Type B pancreatic cell (in vitro differentiated cells): ENCODE measurements around the gene MPPED2. TPM values are rescaled to one million over a fixed set of nuclear protein-coding genes. Genes with fewer than 3 reads are reported as not detected.

ENCODE experiments used
- DNase-seq: peaks from one replicate; pipeline ENCODE4 v3.0.0; 2021; ENCODE audit warnings: mixed read lengths; ENCODE audit not compliant: unreplicated experiment; ENCODE audit errors: extremely low spot score
- H3K27ac Mint-ChIP-seq: 2 replicates; pipeline ENCODE4 v1.8.0; 2021; ENCODE audit warnings: mild to moderate bottlenecking, mixed read lengths
- H3K27me3 Mint-ChIP-seq: 2 replicates; pipeline ENCODE4 v1.8.0; 2021; ENCODE audit warnings: mixed read lengths
- H3K36me3 Mint-ChIP-seq: 2 replicates; pipeline ENCODE4 v1.8.0; 2021; ENCODE audit warnings: mixed read lengths
- H3K4me1 Mint-ChIP-seq: one replicate; pipeline ENCODE4 v1.8.0; 2021; ENCODE audit warnings: mixed read lengths; ENCODE audit not compliant: unreplicated experiment
- H3K4me3 Mint-ChIP-seq: 2 replicates; pipeline ENCODE4 v1.8.0; 2021; ENCODE audit warnings: mild to moderate bottlenecking, mixed read lengths
- H3K9me3 Mint-ChIP-seq: 2 replicates; pipeline ENCODE4 v1.8.0; 2021; ENCODE audit warnings: mixed read lengths
- CTCF ChIP-seq: fragments of 200-600 bp; sonication (generic); conservative IDR thresholded peaks from 2 replicates; pipeline ENCODE4 v1.5.0; 2021; ENCODE audit warnings: antibody characterized with exemption, mild to moderate bottlenecking
- total RNA-seq: library from RNA; stranded (reverse); gene quantifications from 2 replicates; pipeline ENCODE4 v1.2.1, GENCODE V29; 2021; ENCODE audit warnings: low replicate concordance

The MPPED2 gene
- total RNA-seq, 1 donor from 2014 or later: 63.9 TPM

DNA sequence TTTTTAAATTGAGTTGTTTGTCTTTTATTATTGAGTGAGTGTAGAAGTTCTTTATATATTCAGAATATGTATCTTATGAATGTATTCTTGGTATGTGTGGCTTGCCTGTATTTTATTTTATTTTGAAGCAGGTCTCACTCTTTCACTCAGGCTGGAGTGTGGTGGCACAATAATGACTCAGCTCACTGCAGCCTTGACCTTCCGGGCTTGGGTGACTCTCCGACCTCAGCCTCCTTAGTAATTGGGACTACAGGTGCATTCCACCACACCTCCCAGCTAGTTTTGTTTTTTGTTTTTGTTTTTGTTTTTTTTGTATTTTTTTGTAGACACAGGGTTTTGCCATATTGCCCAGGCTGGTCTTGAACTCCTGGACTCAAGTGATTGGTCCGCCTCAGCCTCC is 24.5 kb upstream of the MPPED2 start:
- no peaks in the 10 kb centered on the region for H3K27me3 Mint-ChIP-seq
- H3K27ac Mint-ChIP-seq: no peak overlapping the region
- no peaks in the 10 kb centered on the region for H3K36me3 Mint-ChIP-seq
- H3K9me3 Mint-ChIP-seq: peaks cover 5% of the 10 kb centered on the region
- H3K4me3 Mint-ChIP-seq: no peak overlapping the region
- no peak for DNase-seq
- no peak for TF ChIP-seq CTCF
- peaks cover under 1% of the 10 kb centered on the region for H3K4me1 Mint-ChIP-seq

DNA sequence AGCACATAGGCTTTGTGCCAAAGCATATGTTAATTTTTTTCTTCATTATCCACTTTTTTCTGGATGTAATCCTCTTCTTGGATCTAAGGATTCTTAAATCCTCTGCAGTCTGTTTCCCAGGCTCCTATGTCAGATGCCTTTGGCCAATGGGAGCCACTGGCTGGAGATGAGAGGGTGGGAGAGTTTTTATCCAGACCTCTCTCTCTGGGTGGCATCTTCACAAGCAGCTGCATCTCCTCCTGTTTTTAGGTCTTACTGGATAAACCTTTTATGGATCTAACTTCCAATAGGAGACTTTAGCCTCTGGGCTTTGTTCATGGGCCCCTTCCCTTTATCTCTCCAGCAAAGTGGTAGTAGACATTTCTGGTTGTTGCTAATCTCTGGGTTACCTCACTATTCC is 22.4 kb upstream of the MPPED2 start:
- Mint-ChIP-seq H3K9me3 (no peaks in the 10 kb centered on the region), H3K4me1 (peaks cover 10% of the 10 kb centered on the region), H3K27me3 (no peaks in the 10 kb centered on the region), H3K4me3 (no peak overlapping the region), H3K27ac (no peak overlapping the region), H3K36me3 (no peaks in the 10 kb centered on the region)
- DNase-seq: no peak
- no peak for TF ChIP-seq CTCF

DNA sequence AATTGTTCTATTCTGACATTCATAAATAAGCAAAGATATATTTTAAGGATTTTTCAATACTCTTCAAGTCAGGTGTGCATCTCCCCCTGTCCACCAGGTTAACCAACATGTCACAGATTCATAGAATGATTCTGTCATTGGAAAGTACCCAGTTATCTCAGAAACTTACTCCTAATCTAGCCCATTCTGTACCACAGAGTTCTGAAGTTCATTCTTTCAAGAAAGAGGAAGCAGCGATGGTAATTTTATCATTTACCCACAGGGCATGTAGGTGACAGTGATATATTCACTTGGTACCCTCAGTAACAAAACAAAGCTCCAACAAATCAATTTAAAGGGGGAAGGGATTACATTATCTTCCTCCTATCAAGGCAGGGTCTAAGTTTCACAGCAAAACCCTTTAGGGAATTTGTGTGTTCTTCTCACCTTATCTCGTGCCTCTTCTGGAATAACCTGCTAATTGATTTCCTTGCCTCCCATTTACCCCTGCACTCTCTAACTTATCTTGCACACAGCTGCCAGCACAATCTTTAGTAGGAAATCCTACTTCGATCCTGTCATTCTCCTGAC is 19.0 kb upstream of the MPPED2 start:
- H3K4me3 Mint-ChIP-seq: no peak overlapping the region
- DNase-seq: no peak
- H3K36me3 Mint-ChIP-seq: no peaks in the 10 kb centered on the region
- no peak overlapping the region for H3K27ac Mint-ChIP-seq
- no peaks in the 10 kb centered on the region for H3K9me3 Mint-ChIP-seq
- H3K4me1 Mint-ChIP-seq: peaks cover 10% of the 10 kb centered on the region
- H3K27me3 Mint-ChIP-seq: no peaks in the 10 kb centered on the region
- TF ChIP-seq CTCF: peak; percentile 19

DNA sequence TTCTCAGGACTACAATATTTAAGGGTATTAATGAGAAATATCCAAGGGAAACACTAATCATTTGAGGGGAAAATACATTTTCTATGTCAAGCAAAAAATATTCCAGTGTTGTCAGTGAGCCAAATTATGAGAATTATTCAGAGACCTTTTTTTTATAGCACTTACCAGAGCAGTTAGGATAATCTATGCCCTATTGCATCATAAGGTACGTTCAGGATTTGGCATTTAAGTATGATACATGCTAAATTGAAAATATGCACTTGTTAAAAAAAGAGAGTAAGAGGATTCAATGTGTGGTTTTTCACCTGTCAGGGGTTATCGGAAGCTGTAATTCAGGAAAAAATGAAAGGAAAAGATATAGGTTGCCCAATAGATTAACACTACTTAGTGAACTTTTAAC is 17.2 kb upstream of the MPPED2 start:
- Mint-ChIP-seq H3K27ac (no peak overlapping the region), H3K9me3 (no peaks in the 10 kb centered on the region), H3K4me1 (peaks cover 10% of the 10 kb centered on the region), H3K27me3 (no peaks in the 10 kb centered on the region), H3K4me3 (no peak overlapping the region), H3K36me3 (no peaks in the 10 kb centered on the region)
- no peak for TF ChIP-seq CTCF
- no peak for DNase-seq

GRCh38 chr11:30596832-30597231 is 10.7 kb upstream of the MPPED2 start:
- no peaks in the 10 kb centered on the region for H3K27me3 Mint-ChIP-seq
- H3K4me1 Mint-ChIP-seq: peaks cover 23% of the 10 kb centered on the region
- H3K27ac Mint-ChIP-seq: no peak overlapping the region
- no peaks in the 10 kb centered on the region for H3K9me3 Mint-ChIP-seq
- TF ChIP-seq CTCF: no peak
- DNase-seq: no peak
- no peaks in the 10 kb centered on the region for H3K36me3 Mint-ChIP-seq
- no peak overlapping the region for H3K4me3 Mint-ChIP-seq

- Mint-ChIP-seq H3K4me3 (no peak overlapping the region), H3K27me3 (peaks cover 6% of the 10 kb centered on the region), H3K36me3 (no peaks in the 10 kb centered on the region), H3K9me3 (no peaks in the 10 kb centered on the region), H3K4me1 (peaks cover 28% of the 10 kb centered on the region), H3K27ac (no peak overlapping the region)
- DNase-seq: no peak
- TF ChIP-seq CTCF: no peak
Measured at GRCh38 chr11:30595934-30596333, 9.8 kb upstream of the MPPED2 start.
